IPS DF 6.9 (cell line): ENCODE results near the gene THNSL1.
"Not testable (repeated sequence)": the region's sequence is repeated elsewhere in the genome, so short reads cannot be mapped to it uniquely, and the experiment has no call there.

ENCODE experiments used
- DNase-seq: peaks from one replicate; pipeline ENCODE4 v3.0.0-alpha.2; 2013; ENCODE audit warnings: low read depth, low spot score
- H3K27ac ChIP-seq: one replicate; pipeline ENCODE4 v1.5.1; 2013; ENCODE audit warnings: low read length, control low read depth
- H3K27me3 ChIP-seq: 2 replicates; pipeline ENCODE4 v1.6.1; 2013; ENCODE audit warnings: mild to moderate bottlenecking, low read length; ENCODE audit not compliant: control insufficient read depth, insufficient read depth
- H3K36me3 ChIP-seq: 2 replicates; pipeline ENCODE4 v1.6.1; 2013; ENCODE audit warnings: low read length; ENCODE audit not compliant: control insufficient read depth, insufficient read depth
- H3K4me1 ChIP-seq: 2 replicates; pipeline ENCODE4 v1.6.1; 2013; ENCODE audit warnings: low read length; ENCODE audit not compliant: control insufficient read depth, insufficient read depth
- H3K4me3 ChIP-seq: 2 replicates; pipeline ENCODE4 v1.5.1; 2013; ENCODE audit warnings: mild to moderate bottlenecking, low read length
- H3K9me3 ChIP-seq: 2 replicates; pipeline ENCODE4 v1.6.1; 2013; ENCODE audit warnings: low read length, inconsistent platforms; ENCODE audit not compliant: control insufficient read depth, insufficient read depth
- WGBS: extraction: QIAGEN DNeasy Blood & Tissue Kit; methylation state at CpG from one replicate; pipeline ENCODE4 v1.1.7; 2013; ENCODE audit warnings: mixed read lengths, missing lambda C conversion rate; ENCODE audit not compliant: insufficient read length, insufficient coverage; 5-methylcytosine and 5-hydroxymethylcytosine counted together

THNSL1 gene

DNA sequence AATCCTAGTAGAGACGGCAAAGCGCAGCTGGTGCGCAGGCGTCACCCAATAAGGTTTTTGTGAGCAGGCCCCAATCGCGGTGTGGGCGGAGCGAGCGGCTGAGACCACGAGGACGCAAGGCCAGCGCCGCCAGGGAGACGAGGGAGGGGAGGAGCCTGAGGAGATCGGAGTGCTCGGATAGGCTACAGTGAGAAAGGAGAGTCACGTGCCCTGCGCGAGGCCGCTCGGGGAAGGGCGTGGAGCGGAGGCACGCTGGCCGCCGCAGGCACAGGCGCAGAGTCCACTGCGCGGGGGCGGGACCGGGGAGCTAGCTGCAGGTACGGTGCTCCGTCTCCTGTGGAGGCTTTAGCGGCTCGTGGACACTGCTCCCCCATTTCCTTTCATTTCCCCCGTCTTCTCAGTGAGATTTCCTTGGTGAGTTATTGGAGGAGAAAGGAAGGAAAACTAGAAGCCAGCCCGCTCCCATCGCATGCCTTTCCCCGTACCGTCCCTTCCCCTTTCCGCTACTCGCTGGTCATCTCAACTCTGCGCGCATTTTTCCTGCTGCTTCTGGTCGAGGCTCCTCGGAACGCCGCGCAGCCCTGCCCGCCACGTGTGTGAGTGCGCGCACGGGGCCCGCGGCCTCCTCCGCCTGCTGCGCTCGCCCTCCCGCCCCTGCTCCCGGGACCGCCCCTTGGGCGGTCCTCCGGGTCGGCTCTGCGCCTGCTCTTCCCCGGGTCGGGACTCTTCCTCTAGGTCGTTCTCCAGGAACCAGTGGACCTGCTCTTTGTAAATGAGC lies at the start of gene THNSL1:
THNSL1 (plus strand) TSS at position 237 of the 778 bp plus-strand sequence. CDS start 6,612 bp downstream, outside the sequence.
- Histone ChIP-seq H3K36me3 (no peaks in the 10 kb centered on the region), H3K27ac (no peak within 1 kb of the TSS), H3K27me3 (no peaks in the 10 kb centered on the region), H3K4me3 (peak within 1 kb of the TSS; percentile 62; the same call in 1 of the 2 replicates), H3K4me1 (no peaks in the 10 kb centered on the region), H3K9me3 (no peaks in the 10 kb centered on the region)
- no CpG with 5 or more reads among the region's 69 CpGs for WGBS
- peak; percentile 96 for DNase-seq

DNA sequence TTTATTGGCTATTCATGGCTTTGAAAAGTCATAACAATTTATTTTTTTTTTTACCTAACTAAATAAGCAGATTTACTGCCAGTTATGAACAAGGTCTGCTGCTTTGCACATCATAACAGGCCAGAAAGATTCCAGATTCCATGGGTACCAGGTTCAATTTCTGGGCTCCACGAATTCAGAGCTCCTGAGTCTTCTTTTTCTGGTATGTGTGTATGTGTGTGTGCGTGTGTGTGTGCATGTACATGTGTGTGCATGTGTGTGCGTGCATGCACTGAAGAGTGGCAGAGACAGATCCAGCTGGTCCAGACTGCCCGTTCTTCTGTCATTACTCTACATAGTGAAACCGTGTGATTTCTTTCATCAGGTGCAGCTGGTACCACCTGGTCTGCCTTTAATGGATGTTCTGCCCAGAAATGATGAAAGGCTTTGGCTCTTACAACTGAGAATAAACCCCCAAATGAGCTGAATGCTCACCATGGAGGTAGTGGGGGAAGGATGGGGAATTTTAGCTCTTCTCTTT lies 49.4 kb upstream of the THNSL1 start:
- H3K9me3 ChIP-seq, result no peaks in the 10 kb centered on the region
- no peak overlapping the region for H3K4me3 ChIP-seq
- no CpG with 5 or more reads among the region's 5 CpGs for WGBS
- no peak overlapping the region for H3K27ac ChIP-seq
- no peaks in the 10 kb centered on the region for H3K36me3 ChIP-seq
- H3K4me1 ChIP-seq, result no peaks in the 10 kb centered on the region
- H3K27me3 ChIP-seq, result no peaks in the 10 kb centered on the region
- DNase-seq, result no peak

GRCh38 chr10:24968349-24968748 lies 48.1 kb upstream of the THNSL1 start:
- H3K4me1 ChIP-seq, result no peaks in the 10 kb centered on the region
- H3K4me3 ChIP-seq, result no peak overlapping the region
- H3K27ac ChIP-seq, result no peak overlapping the region
- WGBS, result no CpG with 5 or more reads among the region's 7 CpGs
- no peaks in the 10 kb centered on the region for H3K36me3 ChIP-seq
- DNase-seq, result no peak
- no peaks in the 10 kb centered on the region for H3K27me3 ChIP-seq
- H3K9me3 ChIP-seq, result no peaks in the 10 kb centered on the region

DNA sequence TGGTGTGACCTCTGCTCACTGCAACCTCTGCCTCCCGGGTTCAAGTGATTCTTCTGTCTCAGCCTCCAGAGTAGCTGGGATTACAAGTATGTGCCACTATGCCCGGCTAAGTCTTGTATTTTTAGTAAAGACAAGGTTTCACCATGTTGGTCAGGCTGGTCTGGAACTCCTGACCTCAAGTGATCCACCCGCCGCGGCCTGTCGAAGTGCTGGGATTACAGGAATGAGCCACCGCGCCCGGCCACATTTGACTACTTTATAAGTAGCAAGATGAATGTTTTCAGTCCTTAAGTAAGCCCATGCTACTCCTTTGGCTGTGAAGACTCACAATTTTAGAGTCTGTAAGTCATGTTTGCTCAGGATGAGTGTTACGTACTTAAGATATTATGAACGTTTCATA lies 47.5 kb upstream of the THNSL1 start:
- DNase-seq, H3K9me3 ChIP-seq, H3K4me3 ChIP-seq, H3K36me3 ChIP-seq, H3K4me1 ChIP-seq, H3K27ac ChIP-seq, H3K27me3 ChIP-seq: not testable (repeated sequence)
- WGBS, result no CpG with 5 or more reads among the region's 11 CpGs

DNA sequence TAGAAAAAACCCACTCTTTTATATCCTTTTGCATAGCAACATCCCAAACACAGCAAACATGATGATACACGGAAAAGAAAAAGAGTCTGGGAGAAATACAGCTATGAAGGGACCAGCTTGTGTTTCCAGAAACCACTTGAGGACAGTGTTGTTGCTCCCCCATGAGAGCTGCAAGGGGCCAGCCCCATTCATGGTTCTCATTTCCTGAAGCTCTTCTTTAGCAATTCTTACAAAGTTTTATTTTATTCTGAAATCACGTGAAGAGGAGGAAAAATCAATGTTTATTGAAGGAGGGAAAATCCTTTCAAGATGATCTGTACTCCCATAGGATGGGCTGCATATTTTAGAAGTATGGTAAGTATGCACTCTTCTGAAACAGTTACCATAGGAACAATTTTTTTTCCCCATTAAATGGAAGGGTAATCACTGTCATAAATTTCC lies 46.6 kb upstream of the THNSL1 start:
- DNase-seq, result no peak
- no peak overlapping the region for H3K27ac ChIP-seq
- WGBS, result no CpG with 5 or more reads among the region's 2 CpGs
- H3K4me3 ChIP-seq, result no peak overlapping the region
- no peaks in the 10 kb centered on the region for H3K4me1 ChIP-seq
- H3K36me3 ChIP-seq, result no peaks in the 10 kb centered on the region
- H3K27me3 ChIP-seq, result no peaks in the 10 kb centered on the region
- H3K9me3 ChIP-seq, result no peaks in the 10 kb centered on the region

DNA sequence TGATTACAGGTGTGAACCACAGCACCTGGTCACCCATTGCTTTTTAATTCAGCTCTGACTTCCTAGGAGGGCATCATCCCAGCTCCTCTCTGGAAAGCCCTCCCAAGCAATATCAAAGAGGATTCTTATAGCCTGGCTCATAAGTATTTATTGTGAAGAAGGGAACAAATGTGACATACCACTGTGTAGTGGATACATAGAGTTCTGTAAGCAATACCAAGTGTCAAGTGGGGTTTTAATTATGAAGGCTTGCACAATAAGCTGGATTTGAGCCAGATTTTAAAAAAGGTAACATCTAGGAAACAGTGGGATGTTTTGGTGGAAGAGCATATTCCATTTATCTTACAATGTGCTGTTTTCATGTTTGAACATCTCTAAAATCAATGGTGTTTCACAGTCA lies 45.0 kb upstream of the THNSL1 start:
- H3K4me1 ChIP-seq, result no peaks in the 10 kb centered on the region
- H3K4me3 ChIP-seq, result no peak overlapping the region
- H3K27ac ChIP-seq, result no peak overlapping the region
- DNase-seq, result no peak
- H3K36me3 ChIP-seq, result no peaks in the 10 kb centered on the region
- no peaks in the 10 kb centered on the region for H3K9me3 ChIP-seq
- H3K27me3 ChIP-seq, result no peaks in the 10 kb centered on the region

GRCh38 chr10:24973163-24973562 lies 43.2 kb upstream of the THNSL1 start:
- H3K27me3 ChIP-seq, result no peaks in the 10 kb centered on the region
- H3K36me3 ChIP-seq, result no peaks in the 10 kb centered on the region
- no peak for DNase-seq
- no CpG with 5 or more reads among the region's 5 CpGs for WGBS
- no peak overlapping the region for H3K27ac ChIP-seq
- H3K4me3 ChIP-seq, result no peak overlapping the region
- no peaks in the 10 kb centered on the region for H3K9me3 ChIP-seq
- no peaks in the 10 kb centered on the region for H3K4me1 ChIP-seq

DNA sequence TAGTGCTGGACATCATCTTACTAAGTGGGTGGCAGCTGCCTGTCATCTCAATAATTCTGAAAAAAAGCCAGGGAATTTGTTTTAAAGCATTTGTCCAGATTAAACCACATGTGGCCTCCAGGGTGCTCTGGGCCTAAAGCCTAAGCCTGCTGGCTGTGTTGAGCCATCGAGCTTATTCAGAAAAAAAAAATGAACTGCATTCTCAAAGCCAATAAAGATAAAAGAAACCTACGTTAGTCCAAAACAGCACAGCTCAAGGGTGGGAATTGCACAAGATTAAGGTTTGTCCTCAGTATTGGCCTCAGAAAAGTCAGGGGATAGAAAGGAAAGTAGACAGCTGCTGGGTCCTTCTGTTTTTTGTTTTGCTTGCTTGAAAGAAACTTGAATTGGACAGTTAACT lies 41.4 kb upstream of the THNSL1 start:
- H3K4me1 ChIP-seq, result no peaks in the 10 kb centered on the region
- H3K27me3 ChIP-seq, result no peaks in the 10 kb centered on the region
- H3K36me3 ChIP-seq, result no peaks in the 10 kb centered on the region
- no peak overlapping the region for H3K27ac ChIP-seq
- H3K4me3 ChIP-seq, result no peak overlapping the region
- no peak for DNase-seq
- no CpG with 5 or more reads among the region's 2 CpGs for WGBS
- no peaks in the 10 kb centered on the region for H3K9me3 ChIP-seq

GRCh38 chr10:24979685-24980084 lies 36.7 kb upstream of the THNSL1 start:
- Histone ChIP-seq H3K27me3 (no peaks in the 10 kb centered on the region), H3K4me3 (no peak overlapping the region), H3K9me3 (no peaks in the 10 kb centered on the region), H3K36me3 (no peaks in the 10 kb centered on the region), H3K27ac (no peak overlapping the region), H3K4me1 (no peaks in the 10 kb centered on the region)
- no CpG with 5 or more reads among the region's 4 CpGs for WGBS
- DNase-seq, result no peak

GRCh38 chr10:24981161-24981710 lies 35.2 kb upstream of the THNSL1 start:
- no peak for DNase-seq
- no peaks in the 10 kb centered on the region for H3K27me3 ChIP-seq
- no peaks in the 10 kb centered on the region for H3K4me1 ChIP-seq
- H3K4me3 ChIP-seq, result no peak overlapping the region
- H3K27ac ChIP-seq, result no peak overlapping the region
- no peaks in the 10 kb centered on the region for H3K36me3 ChIP-seq
- no peaks in the 10 kb centered on the region for H3K9me3 ChIP-seq
- no CpG with 5 or more reads among the region's 5 CpGs for WGBS
